ENCODE measurements around the gene CNOT1.
"Not testable (repeated sequence)": the region's sequence is repeated elsewhere in the genome, so short reads cannot be mapped to it uniquely, and the experiment has no call there.

The CNOT1 gene

DNA sequence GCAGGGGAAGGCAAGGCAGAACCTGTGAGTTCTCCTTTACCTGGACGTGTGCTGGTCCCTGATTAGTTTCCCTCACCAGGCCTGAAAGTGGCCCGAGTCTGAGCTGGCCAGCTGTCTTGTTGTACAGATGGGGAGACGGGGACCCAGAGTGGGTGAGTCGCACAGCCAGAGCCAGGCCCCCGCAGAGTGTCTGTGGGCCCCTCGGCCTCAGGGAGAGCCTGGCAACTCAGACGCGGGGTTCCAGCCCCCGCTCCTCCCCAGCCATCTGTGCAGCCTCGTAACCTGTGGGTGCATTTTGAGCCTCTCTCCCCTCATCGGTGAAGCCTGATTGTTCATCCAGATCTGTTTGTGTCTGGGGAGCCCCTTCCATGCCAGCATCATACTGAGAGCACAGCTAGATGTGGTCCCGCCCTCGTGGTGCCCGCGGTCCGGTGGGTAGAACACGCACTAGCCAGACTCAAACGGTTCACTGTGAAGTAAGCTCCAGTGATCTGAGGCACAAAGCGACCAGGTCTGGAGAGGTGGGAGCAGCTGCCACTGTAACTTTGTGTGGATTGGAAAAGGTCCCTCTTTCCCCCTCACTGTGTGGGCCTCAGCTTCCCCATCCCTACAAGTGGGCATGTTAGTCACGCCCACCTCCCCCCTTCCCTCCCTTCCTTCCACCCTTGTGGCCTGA lies 135.7 kb downstream of the CNOT1 start:
- FAIRE-seq (no peak), DNase-seq (ENCODE audit: extremely low spot score, insufficient read length, low read depth) (no peak)

DNA sequence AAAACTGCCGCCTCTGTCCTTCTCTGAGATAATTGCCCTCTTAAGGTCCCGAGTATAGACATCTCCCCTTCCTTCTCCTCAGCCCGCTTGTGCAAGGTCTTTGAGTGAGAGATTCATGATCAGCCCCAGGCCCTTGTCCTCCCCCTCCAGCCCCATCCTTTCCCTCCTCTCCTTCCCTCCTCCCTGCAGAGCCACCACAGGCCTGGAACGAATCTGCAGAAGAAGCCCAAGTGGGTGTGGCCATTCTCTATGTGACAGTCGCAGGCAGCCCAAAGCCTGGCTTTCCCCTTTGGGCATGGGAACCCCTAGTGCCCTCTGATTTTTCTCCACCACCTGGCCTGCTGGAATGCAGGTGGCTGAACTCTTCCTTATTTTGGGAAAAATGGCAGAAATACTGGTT lies 136.9 kb downstream of the CNOT1 start:
- no peak for FAIRE-seq

DNA sequence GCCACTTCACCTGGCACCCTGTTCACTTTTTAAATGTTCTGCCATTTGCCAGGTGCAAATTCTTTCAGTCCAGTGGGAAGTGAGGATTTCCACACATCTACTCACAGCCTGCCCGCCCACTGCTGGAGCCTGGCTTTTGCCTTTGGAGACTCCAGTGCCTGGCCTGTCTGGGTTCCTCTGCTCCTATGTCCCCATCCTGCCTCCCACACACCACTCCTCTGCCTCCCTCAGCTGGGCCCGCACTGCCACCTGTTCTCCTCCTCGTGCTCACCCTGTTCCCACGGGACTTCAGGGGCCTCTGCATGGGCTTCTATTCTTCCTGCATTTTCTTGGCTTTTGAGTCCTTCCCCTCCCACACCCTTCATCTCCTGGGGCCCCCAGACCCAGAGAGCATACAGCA lies 137.6 kb downstream of the CNOT1 start:
- no peak for FAIRE-seq
- DNase-seq (ENCODE audit: extremely low spot score, insufficient read length, low read depth), result no peak

More for the DNA sequence above, 136.9 kb downstream of the CNOT1 start:
- no peak for DNase-seq (ENCODE audit: extremely low spot score, insufficient read length, low read depth)

DNA sequence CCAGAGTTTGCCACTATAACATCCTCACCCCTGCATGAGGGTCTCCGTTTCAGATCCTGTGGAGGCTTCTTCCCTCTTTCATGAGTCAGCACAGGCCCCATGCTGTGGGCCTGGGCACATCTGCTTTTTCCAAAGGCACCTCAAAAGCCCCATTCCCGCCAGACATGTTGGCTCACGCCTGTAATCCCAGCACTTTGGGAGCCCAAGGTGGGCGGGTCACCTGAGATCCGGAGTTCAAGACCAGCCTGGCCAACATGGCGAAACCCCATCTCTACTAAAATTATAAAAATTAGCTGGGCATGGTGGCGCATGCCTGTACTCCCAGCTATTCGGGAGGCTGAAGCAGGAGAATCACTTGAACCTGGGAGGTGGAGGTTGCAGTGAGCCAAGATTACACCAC lies 139.1 kb downstream of the CNOT1 start:
- not testable (repeated sequence) for DNase-seq (ENCODE audit: extremely low spot score, insufficient read length, low read depth); FAIRE-seq

DNA sequence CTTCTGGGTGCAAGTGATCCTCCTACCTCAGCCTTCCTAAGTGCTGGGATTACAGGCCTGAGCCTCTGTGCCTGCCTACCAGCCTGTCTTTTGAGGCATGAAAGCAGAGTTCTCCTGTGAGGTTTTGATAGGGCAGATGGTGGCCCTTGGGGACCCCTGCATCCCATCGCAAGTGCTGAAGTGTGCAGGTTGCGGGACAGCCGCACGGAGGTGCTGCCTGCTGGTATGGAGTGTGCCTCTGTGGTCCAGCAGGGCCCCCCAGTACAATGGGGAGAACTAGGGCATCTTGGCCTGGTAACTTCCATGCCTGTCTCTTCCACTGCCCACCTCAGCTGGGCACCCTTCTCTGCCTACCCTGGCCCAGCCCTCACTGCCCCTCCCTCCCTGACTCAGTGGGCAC lies 139.6 kb downstream of the CNOT1 start:
- FAIRE-seq (no peak), DNase-seq (ENCODE audit: extremely low spot score, insufficient read length, low read depth) (no peak)

DNA sequence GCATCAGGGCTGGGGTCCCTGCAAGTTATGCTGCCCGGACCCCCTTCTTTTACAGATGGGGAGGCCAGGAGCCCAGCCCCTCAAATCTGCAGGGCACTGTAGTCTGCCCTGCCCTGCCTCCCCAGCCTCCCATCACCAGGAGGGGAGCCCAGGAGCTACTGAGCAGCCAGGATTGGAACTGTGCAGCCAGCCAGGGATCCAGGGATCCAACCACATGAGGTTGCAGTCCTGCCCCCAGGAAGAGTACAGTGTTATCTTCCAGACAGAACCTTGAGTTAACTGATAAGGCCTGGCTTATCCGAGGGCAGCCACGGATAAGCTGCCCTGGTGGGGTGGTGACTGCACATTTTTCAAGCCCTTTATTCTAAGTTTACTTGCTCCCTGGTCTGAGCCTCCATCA lies 141.1 kb downstream of the CNOT1 start:
- FAIRE-seq (no peak), DNase-seq (ENCODE audit: extremely low spot score, insufficient read length, low read depth) (no peak)

DNA sequence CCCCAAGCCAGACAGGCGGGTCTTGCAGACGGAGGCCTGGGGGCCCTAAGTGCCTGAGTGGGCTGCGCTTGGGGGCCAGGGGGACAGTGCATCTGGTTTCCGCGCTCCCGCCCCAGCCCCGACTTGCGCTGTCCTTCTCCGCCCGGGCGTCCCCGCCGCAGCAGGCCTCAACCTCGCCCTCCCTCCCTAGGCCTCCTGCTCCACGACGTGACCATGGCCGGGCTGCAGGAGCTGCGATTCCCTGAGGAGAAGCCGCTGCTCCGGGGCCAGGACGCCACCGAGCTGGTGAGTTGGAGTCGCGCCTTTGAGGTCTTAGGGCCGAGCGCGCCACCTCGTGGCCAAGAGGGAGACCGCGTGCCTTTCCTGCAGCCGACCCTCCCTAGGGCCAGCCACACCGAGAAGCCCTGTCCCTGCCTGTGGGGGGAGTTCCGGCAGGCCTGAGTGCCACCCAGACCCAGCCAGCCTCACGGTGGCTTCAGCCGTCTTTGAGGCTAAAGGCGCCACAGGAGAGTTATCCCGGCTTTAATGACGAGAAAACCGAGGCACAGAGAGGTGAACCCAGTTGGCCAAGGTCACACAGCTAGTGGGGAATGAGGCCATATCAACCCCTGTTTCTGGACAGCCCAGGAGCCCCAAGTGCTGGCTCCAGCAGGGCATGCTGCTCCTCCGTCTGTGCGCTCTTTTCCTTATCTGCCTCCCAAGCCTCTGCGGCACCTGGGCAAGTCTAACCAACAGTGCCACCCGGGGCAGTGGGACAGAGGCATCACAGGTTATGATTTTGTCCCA lies 141.9 kb downstream of the CNOT1 start:
- peak; percentile 86 for FAIRE-seq
- DNase-seq (ENCODE audit: extremely low spot score, insufficient read length, low read depth), result peak; percentile 79

DNA sequence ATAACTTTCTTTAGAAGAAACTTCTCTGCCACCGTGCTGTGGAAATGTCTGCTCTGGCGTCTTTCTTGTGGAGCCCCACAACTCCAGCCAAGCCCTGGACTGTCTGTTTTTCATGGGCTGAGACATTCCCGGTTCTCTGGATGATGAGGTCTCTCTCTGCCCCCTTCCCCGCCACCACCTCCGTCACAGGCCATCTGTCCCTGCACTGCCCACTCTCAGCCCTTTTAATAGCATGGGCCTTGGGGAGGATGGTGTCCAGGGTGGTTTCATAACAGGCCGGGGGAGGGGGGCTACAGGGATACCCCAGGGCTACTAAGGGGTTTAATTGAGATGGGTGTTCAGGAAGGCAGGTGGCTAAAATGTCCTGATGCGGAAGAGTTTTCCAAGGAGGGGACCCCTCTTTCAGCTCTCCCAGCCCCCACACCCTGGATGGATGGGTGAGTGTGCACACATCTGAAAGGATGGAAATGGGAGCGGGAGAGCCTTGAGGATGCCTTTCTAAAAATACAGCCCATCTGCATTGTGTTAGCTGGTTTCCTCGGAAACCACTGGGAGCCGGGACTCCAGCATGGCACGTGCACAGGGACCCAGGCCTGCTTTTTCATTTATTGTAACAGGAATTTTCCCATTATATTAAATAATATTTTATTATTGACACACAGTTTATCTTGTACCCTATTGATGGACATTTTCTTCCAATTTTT lies 144.3 kb downstream of the CNOT1 start:
- FAIRE-seq, result no peak

DNA sequence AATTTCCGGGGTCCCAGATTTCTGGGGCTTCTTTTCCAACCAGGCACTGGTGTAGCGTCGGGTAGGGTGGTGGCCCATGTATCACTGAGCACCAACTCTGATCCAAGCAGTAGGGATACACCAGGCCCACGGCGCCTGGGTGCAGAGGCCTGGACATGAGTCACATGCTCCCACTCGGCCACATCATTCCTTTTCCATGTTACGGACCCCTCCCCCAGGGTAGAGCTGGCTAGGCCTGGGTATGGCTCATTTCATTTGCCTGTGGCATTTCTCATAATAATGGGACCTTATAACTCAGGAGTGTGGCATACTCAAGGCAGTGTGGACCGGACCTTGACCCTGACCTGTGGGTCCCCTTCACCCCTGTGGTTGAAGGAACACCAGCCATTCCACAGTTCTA lies 147.7 kb downstream of the CNOT1 start:
- FAIRE-seq (no peak), DNase-seq (ENCODE audit: extremely low spot score, insufficient read length, low read depth) (no peak)

More for the DNA sequence above, 144.3 kb downstream of the CNOT1 start:
- no peak for DNase-seq (ENCODE audit: extremely low spot score, insufficient read length, low read depth)

DNA sequence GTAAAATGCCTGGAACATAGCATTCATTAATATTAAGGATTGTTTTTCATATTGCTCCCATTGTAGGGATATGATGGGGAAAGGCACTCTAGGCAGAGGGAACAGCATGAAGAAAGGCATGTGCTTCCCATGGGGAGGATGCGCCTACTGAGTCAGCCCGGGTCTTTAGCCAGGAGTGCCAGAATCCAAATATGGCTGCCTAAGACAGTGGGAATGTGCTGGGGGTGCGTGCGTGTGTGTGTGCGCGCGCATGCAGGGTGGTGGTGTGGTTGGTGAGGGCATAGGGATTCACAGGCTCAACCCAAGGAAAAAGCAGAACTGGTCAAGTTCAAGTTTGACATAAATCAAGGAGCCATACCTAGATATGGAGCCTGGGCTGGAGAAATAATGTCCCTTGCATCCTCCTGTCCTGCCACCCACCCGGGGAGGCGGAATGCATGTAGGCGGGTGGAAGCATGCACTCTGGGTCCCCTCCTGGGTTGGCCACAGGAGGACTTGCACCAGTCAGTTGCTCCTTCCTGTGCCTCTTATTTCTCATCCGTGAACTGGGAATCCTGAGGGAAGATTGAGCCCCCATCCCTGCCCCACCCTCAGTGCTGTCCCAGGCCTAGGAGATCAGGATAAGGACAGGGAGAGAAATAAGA lies 148.3 kb downstream of the CNOT1 start:
- no peak for DNase-seq (ENCODE audit: extremely low spot score, insufficient read length, low read depth)
- FAIRE-seq, result no peak

DNA sequence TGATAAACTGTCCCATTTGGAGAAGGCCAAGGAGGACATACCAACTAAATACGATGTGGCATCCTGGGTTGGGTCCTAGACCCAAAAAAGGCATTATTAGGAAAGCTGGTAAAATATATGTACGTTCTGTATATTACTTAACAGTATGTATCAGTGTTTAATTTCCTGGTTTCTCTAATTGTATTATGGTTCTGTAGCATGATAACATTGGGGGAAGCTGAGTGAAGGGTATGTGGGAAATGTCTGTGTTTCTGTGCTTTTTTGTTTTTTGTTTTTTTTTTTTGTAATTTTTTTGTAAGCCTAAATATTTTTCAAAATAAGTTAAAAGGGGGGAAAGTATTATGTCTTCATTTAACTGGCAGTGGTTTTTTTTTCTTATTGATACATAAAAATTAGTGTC lies 151.2 kb downstream of the CNOT1 start:
- no peak for FAIRE-seq
- DNase-seq (ENCODE audit: extremely low spot score, insufficient read length, low read depth), result no peak

DNA sequence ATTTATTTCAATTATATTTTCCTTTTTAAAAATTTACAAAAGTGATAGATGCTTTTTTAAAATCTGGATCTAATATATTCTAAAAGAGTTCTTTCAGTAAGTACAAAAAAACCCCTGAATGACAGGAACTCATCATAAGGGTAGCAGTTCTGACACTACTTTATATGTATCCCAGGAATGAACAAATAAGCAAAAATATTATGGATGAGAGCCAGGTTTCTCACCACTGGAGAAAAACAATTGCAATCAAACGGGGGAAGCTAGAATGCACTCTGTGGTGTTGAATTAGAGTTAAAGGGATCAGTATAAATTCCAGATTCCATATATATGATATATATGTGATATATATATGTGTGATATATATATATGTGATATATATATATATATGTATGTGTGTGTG lies 152.8 kb downstream of the CNOT1 start:
- FAIRE-seq, result no peak
- DNase-seq (ENCODE audit: extremely low spot score, insufficient read length, low read depth), result no peak

DNA sequence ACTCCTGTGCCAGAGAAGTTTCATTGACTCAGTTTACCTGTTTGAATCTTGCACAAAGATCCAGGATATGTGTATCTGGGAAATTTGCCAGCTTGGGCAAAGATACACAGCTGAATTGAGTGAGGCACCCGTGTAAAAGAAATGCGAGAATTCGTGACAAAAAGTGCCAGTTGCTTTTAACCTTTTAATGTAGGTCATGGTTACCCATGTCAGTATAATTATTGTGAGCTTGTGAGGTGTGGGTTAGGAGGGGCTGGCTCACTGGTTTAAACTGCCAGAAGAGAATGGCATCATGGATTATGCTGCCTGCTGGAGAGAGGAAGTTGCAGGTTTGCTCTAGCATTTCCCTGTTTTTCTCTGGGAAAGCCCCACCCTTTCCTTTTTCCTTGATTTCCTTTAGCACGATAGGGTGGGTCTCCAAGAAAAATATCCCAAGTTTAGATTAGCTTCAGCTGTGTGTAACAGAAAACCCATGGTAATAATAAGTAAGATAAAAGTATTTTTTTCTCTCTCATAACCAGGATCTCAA lies 154.5 kb downstream of the CNOT1 start:
- DNase-seq (ENCODE audit: extremely low spot score, insufficient read length, low read depth), result no peak

DNA sequence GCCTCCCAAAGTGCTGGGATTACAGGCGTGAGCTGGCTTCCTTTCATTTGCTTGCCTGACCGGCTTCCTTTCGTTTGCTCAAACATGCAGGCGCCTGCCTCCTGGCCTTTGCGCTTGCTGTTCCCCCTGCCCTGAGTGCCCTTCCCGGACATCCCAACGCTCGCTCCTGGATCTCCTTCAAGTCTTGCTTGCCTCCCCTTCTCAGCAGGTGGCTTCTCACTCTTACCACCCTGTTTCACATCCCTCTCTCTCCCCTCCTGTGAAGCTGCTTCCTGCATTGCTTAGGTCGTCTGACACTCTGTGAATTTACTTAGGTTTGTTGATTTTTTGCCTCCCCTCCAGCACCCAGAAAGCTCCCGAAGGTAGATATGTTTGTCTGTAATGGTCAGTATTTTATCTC lies 155.3 kb downstream of the CNOT1 start:
- DNase-seq (ENCODE audit: extremely low spot score, insufficient read length, low read depth), result no peak
- no peak for FAIRE-seq

More for the DNA sequence above, 154.5 kb downstream of the CNOT1 start:
- no peak for FAIRE-seq

DNA sequence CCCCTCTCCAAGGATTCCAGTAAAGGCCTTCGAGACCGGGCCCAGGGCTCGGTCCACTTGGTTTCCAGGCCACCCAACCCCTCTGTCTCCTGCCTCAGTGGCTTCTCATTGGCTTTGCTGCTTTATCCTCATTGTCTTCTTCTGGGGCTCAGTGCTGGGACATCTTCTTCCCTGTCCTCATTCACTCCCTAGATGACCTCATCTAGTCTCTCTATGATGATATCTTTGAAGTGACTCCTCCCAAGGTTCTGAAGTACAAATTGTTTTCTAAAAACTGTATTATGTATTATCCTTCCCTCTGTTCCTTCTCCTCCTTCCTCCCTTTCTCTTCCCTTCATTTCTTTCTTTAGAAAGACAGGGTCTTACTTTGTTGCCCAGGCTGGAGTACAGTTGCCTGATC lies 156.8 kb downstream of the CNOT1 start:
- DNase-seq (ENCODE audit: extremely low spot score, insufficient read length, low read depth), result no peak
- FAIRE-seq, result no peak

DNA sequence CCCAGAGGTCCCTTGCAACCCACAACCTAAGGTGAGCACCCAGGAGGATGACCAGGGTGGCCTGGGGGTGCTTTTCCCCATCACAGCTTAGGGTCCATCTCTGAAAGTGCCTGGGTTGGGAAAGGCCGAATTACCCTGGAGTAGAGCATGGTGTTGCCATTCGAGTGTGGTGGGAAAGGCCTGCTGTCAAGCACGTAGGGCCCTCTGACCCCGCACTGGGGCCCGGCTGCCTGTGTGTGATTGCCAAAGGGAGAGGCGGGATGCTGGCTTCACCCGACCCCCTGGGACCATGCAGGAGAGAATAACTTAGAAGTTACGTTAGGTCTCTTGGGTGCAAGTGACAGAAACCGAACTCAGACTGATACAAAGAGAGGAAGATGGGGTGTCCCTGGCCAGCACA lies 157.4 kb downstream of the CNOT1 start:
- no peak for FAIRE-seq

DNA sequence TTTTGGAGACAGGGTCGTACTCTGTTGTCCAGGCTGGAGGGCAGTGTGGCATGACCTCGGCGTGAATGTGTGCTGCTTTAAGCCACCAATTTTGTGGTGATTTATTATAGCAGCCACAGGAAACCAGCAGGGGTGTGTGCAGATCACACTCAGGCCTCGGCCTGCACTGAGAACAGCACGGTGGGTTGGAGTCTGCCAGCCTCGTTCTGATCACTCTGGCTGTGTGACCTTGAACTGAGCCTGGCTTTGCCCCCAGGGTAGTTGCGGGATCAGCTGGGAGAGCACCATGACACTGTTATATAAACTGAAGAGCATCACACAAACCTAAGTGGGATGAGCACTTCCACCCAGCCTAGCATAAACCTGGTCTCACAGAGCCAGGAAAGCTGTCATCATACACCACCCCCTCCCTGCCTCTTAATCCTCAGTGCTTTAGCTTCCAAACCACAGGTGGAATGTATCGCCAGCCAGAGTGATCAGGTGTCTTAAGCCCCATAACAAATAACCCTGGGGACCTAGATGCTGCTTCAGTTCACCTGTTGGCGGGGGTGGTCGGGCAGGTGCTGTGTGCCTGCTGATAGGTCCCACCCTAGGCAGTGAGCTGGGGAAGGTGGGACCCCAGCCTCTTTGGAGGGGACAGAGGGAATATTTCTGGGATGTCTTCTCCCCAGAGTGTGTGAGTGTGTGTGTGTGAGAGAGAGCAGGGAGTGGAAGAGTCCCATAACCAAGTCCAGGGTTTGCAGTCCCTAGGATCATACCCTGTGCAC lies 158.2 kb downstream of the CNOT1 start:
- no peak for FAIRE-seq
- no peak for DNase-seq (ENCODE audit: extremely low spot score, insufficient read length, low read depth)

More for the DNA sequence above, 157.4 kb downstream of the CNOT1 start:
- DNase-seq (ENCODE audit: extremely low spot score, insufficient read length, low read depth), result no peak
